ENCODE data around the gene ADGRB3.

The ADGRB3 gene

DNA sequence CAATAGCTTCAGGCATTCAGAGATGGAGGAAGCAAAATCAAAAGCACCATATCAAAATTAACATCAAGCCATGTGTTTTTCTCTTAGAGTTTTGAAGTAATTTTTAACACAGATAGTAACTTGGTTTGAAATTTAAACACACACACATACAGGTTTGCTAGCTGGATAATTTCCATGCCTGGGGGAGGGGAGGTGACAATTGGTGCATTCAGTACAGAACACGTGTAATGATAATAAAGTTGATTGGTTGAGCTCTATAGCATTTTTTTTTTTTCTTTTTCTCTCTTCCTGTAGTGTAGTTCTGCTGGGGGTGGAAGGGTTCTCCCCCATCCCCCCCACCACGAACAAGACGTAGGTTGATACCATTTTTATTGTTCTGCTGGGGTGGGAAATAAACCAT, 596.9 kb downstream of the ADGRB3 start:
- in situ Hi-C loops (cut with MboI; ENCODE audit: low sequenced_read_pairs, unreplicated experiment) = no loop called here
- TF ChIP-seq, protein P1, sequence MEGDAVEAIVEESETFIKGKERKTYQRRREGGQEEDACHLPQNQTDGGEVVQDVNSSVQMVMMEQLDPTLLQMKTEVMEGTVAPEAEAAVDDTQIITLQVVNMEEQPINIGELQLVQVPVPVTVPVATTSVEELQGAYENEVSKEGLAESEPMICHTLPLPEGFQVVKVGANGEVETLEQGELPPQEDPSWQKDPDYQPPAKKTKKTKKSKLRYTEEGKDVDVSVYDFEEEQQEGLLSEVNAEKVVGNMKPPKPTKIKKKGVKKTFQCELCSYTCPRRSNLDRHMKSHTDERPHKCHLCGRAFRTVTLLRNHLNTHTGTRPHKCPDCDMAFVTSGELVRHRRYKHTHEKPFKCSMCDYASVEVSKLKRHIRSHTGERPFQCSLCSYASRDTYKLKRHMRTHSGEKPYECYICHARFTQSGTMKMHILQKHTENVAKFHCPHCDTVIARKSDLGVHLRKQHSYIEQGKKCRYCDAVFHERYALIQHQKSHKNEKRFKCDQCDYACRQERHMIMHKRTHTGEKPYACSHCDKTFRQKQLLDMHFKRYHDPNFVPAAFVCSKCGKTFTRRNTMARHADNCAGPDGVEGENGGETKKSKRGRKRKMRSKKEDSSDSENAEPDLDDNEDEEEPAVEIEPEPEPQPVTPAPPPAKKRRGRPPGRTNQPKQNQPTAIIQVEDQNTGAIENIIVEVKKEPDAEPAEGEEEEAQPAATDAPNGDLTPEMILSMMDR (IDR thresholded peaks at IDR 0.05; ENCODE audit: borderline replicate concordance, control extremely low read depth, extremely low read depth, insufficient read depth, missing control alignments) = no peak

DNA sequence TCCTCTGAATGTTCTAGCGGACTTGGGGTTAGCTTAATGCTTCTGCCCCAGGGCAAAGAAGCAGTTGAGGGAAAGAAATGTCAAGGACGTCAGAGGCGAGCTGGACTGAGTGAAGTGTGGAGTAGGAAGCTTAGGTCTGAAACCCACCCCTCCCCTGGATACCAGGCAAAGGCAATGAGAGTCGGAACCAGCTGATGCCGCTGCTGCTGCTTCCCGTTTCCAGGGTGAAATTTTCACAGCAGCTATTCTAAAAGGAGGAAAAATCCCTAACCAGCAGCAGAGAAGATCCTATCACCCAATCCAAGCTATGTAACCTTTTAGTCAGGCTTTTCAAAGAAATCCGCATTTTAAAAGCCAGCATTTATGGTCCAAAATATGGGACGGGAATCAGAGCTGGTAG, 597.4 kb downstream of the ADGRB3 start:
- no peak for DNase-seq (ENCODE audit: low spot score)
- TF ChIP-seq, protein P1 (IDR thresholded peaks at IDR 0.05; ENCODE audit: borderline replicate concordance, control extremely low read depth, extremely low read depth, insufficient read depth, missing control alignments) = no peak
- in situ Hi-C loops (cut with MboI; ENCODE audit: low sequenced_read_pairs, unreplicated experiment) = no loop called here

More for the DNA sequence above, 596.9 kb downstream of the ADGRB3 start:
- DNase-seq (ENCODE audit: low spot score) = no peak

DNA sequence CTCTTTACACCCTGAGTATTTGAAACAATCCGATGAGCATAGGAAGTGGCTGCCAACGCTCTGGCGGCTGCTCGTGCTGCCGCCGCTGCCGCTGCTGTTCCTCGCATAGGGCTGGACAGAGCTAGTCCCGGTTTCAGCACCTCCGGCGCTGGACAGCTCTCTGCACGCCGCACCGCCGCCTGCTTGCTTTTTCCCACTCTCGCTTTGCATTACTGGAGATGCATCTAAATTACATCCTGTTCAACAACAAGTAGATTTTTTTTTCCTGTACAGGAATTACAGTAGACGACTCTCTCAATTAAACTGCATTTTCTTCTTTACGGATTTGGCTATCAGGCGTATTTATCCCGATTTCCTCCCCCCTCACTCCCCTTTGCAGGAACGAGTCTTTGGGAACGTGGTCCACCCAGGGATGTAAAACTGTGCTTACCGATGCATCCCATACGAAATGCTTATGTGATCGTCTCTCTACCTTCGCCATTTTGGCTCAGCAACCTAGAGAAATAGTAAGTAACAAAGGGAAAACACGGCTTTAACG, 597.9 kb downstream of the ADGRB3 start:
- in situ Hi-C loops (cut with MboI; ENCODE audit: low sequenced_read_pairs, unreplicated experiment) = no loop called here

DNA sequence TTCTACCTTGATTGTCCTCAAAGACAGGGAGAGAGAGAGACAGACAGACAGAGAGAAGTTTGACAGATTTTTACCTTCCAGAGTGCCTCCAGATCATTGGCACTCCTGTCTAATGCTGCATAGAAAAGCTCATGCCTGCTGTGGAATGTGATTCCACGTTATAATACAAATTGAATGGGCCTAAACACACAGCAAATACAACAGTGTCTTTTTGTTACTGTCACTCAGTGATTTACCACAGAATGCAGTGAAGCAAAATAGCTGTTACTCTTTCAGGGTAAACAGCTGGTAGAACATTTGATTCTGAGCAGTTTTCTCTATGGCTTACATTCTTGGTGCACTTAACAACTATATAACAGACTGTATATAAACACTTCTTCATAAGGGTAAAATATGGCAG, 603.0 kb downstream of the ADGRB3 start:
- in situ Hi-C loops (cut with MboI; ENCODE audit: low sequenced_read_pairs, unreplicated experiment) = no loop called here
- DNase-seq (ENCODE audit: low spot score) = no peak
- TF ChIP-seq, protein P1 (IDR thresholded peaks at IDR 0.05; ENCODE audit: borderline replicate concordance, control extremely low read depth, extremely low read depth, insufficient read depth, missing control alignments) = no peak

More for the DNA sequence above, 597.9 kb downstream of the ADGRB3 start:
- TF ChIP-seq, protein P1 (IDR thresholded peaks at IDR 0.05; ENCODE audit: borderline replicate concordance, control extremely low read depth, extremely low read depth, insufficient read depth, missing control alignments) = no peak
- DNase-seq (ENCODE audit: low spot score) = peak; percentile 59

DNA sequence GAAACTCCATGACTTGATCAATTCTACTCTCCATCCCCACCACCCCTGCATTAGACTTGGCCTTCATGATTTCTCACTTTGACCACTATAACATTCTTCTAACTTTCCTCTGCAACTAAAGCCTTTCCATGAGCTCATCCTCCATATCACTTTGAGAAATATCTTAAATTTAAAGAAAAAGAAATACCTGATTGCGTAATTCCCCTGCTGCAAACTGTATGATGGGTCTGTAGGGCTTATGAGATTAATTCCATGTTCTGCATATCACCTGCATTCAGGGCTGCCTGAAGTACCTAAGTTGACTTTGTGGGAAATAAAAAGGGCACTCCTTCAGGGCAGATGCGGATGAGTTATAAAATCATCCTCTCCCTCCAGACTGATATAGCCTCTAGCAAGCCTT, 611.9 kb downstream of the ADGRB3 start:
- no peak for DNase-seq (ENCODE audit: low spot score)
- TF ChIP-seq, protein P1 (IDR thresholded peaks at IDR 0.05; ENCODE audit: borderline replicate concordance, control extremely low read depth, extremely low read depth, insufficient read depth, missing control alignments) = no peak
- in situ Hi-C loops (cut with MboI; ENCODE audit: low sequenced_read_pairs, unreplicated experiment) = no loop called here

DNA sequence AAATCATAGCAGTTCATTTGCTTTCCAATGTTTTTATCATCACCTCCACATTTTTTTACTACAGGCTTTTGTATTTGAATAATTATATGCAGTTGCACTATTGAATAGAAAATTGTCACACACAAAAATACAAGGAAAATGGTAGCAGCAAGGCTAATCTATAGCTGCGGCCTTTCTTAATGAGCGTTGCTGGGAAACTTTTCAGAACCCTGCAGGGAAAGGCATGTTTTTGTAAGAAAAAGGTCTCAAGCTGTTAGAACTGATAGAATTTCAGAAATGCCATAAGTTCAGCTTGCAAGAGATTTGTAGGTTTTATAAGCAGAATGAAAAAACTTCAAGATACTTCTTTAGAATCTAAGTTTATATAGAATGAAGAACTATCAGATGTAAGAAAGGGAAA, 625.9 kb downstream of the ADGRB3 start:
- TF ChIP-seq, protein P1 (IDR thresholded peaks at IDR 0.05; ENCODE audit: borderline replicate concordance, control extremely low read depth, extremely low read depth, insufficient read depth, missing control alignments) = no peak
- in situ Hi-C loops (cut with MboI; ENCODE audit: low sequenced_read_pairs, unreplicated experiment) = no loop called here
- no peak for DNase-seq (ENCODE audit: low spot score)

Data from GM13976 (cell line).